ENCODE results near the gene NEMF.

The NEMF gene

GRCh38 chr14:49852301-49853157 is at the start of gene NEMF:
Gene NEMF, minus strand, starts transcription at chr14:49852788. Its CDS starts 35 bp downstream, at chr14:49852753.
- Histone ChIP-seq H3K27me3 (ENCODE audit: insufficient read depth, low read depth, severe bottlenecking) (no peaks in the 10 kb centered on the region), H3K4me3 (ENCODE audit: low read depth, low read length) (peak within 1 kb of the TSS; percentile 100), H3K27ac (peak within 1 kb of the TSS; percentile 86), H3K36me3 (peaks cover 22% of the 10 kb centered on the region), H3K9me3 (ENCODE audit: severe bottlenecking) (no peaks in the 10 kb centered on the region)
- TF ChIP-seq CTCF (IDR thresholded peaks at IDR 0.05; ENCODE audit: low read depth, low read length): peak; percentile 68
- DNase-seq: peak; percentile 89

- H3K36me3 ChIP-seq: peaks cover 6% of the 10 kb centered on the region
- H3K4me3 ChIP-seq (ENCODE audit: low read depth, low read length): no peak overlapping the region
- no peak for DNase-seq
- no peak for TF ChIP-seq CTCF (IDR thresholded peaks at IDR 0.05; ENCODE audit: low read depth, low read length)
- H3K9me3 ChIP-seq (ENCODE audit: severe bottlenecking): no peaks in the 10 kb centered on the region
- H3K27me3 ChIP-seq (ENCODE audit: insufficient read depth, low read depth, severe bottlenecking): no peaks in the 10 kb centered on the region
- no peak overlapping the region for H3K27ac ChIP-seq
Measured at GRCh38 chr14:49900973-49901372, 48.4 kb upstream of the NEMF start.

GRCh38 chr14:49898485-49898884 is 45.9 kb upstream of the NEMF start:
- H3K27me3 ChIP-seq (ENCODE audit: insufficient read depth, low read depth, severe bottlenecking): no peaks in the 10 kb centered on the region
- no peak for TF ChIP-seq CTCF (IDR thresholded peaks at IDR 0.05; ENCODE audit: low read depth, low read length)
- H3K4me3 ChIP-seq (ENCODE audit: low read depth, low read length): no peak overlapping the region
- no peak overlapping the region for H3K27ac ChIP-seq
- no peak for DNase-seq
- no peaks in the 10 kb centered on the region for H3K9me3 ChIP-seq (ENCODE audit: severe bottlenecking)
- peaks cover 24% of the 10 kb centered on the region for H3K36me3 ChIP-seq

GRCh38 chr14:49897965-49898364 is 45.4 kb upstream of the NEMF start:
- DNase-seq: no peak
- Histone ChIP-seq H3K4me3 (ENCODE audit: low read depth, low read length) (no peak overlapping the region), H3K36me3 (peaks cover 28% of the 10 kb centered on the region), H3K27ac (no peak overlapping the region), H3K9me3 (ENCODE audit: severe bottlenecking) (no peaks in the 10 kb centered on the region), H3K27me3 (ENCODE audit: insufficient read depth, low read depth, severe bottlenecking) (no peaks in the 10 kb centered on the region)
- no peak for TF ChIP-seq CTCF (IDR thresholded peaks at IDR 0.05; ENCODE audit: low read depth, low read length)

GRCh38 chr14:49897414-49897813 is 44.8 kb upstream of the NEMF start:
- H3K27me3 ChIP-seq (ENCODE audit: insufficient read depth, low read depth, severe bottlenecking): no peaks in the 10 kb centered on the region
- H3K27ac ChIP-seq: no peak overlapping the region
- DNase-seq: no peak
- peaks cover 28% of the 10 kb centered on the region for H3K36me3 ChIP-seq
- TF ChIP-seq CTCF (IDR thresholded peaks at IDR 0.05; ENCODE audit: low read depth, low read length): no peak
- H3K9me3 ChIP-seq (ENCODE audit: severe bottlenecking): no peaks in the 10 kb centered on the region
- no peak overlapping the region for H3K4me3 ChIP-seq (ENCODE audit: low read depth, low read length)

Measured in WERI-Rb-1 (cell line).